ENCODE results near the gene NBAS.
"Not testable (repeated sequence)": the region's sequence is repeated elsewhere in the genome, so short reads cannot be mapped to it uniquely, and the experiment has no call there.

The NBAS gene

DNA sequence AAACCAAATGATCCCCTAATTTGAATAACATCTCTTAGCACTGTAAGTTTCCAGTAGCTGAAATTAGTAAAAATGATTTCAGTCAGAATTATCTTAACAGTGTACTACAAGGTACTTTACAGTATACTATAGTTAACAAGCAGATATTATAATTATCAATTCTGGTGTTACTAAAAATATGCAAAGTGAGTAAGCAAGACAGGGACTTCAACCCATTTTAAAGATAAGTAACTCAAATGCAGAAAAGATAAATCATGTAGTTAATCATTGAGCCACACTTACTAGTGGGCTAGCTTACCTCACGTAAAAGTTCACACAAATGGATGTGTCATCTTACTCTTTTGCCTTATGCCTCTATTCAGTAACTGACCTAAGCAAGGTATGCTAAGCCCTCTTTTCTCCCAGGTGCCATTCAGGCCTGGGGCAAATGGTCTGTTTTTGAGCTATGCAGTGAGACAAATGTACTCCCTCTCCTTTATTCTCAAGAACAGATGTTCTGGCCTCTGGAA lies 101.0 kb downstream of the NBAS start:
- no peak for DNase-seq (ENCODE audit: low spot score)

DNA sequence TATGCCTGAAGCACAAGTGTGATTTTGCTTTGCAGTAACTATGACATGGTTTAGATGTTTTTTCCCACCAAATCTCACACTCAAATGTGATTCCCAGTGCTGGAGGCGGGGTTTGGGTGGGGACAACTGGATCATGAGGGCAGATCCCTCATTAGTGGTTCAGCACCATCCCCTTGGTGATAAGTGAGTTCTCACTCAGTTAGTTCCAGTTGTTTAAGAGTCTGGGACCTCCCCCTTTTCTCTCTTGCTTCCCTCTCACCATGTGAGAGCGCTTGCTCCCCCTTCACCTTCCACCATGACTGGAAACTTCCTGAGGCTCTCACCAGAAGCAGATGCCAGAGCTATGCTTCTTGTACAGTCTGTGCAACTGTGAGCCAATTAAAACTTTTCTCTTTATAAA lies 102.9 kb downstream of the NBAS start:
- DNase-seq (ENCODE audit: low spot score), result no peak

DNA sequence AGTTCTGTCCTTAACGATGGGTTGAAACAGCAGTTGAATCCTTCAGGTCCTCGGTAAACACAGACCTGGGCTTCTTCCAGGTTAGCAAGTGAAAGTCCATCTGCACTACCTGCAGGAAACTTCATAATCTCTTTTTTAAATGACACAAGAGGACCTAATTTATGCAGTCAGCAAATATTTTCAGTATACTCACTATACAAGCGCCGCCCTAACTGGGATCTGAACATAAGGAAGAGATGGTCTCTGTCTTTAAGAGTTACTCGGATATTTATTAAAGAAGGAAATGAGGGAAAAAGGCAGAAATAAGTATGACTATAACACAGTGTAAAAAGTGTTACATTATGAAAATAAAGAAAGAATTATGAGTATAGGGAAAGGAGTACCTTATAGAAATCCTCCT lies 103.3 kb downstream of the NBAS start:
- no peak for DNase-seq (ENCODE audit: low spot score)

DNA sequence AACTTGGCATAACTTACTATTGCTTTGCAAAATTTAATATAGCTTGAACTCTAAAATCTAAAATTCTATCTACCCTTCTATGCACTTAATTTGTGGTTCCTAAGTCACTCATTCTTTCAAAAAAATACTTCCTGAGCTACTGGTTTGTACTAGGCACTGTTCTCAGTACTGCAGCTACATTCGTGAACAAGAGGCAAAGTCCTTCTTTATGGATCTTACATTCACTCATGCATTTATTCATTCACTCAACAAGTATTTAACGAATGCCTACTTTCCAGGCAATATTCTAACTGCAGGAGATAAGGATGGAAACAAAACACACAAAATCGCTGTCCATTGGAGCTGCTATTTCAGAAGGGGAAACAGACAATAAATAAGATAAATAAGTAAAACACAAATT lies 104.8 kb downstream of the NBAS start:
- no peak for DNase-seq (ENCODE audit: low spot score)

DNA sequence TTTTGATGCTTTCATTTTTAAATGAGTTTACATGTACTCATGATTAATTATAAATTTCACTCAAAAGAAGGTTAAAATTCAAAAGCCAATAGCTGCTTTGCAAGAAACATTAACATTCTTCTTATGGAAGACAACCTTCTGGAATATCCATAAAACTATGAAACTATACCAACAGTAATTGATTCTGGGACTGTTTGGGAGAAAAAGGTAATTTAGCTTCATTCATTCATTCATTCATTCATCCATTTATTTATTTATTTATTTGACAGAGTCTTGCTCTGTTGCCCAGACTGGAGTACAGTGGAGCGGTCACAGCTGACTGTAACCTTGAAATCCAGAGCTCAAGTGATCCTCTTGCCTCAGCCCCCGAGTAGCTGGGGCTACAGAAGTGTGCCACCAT lies 110.3 kb downstream of the NBAS start:
- DNase-seq (ENCODE audit: low spot score), result no peak

DNA sequence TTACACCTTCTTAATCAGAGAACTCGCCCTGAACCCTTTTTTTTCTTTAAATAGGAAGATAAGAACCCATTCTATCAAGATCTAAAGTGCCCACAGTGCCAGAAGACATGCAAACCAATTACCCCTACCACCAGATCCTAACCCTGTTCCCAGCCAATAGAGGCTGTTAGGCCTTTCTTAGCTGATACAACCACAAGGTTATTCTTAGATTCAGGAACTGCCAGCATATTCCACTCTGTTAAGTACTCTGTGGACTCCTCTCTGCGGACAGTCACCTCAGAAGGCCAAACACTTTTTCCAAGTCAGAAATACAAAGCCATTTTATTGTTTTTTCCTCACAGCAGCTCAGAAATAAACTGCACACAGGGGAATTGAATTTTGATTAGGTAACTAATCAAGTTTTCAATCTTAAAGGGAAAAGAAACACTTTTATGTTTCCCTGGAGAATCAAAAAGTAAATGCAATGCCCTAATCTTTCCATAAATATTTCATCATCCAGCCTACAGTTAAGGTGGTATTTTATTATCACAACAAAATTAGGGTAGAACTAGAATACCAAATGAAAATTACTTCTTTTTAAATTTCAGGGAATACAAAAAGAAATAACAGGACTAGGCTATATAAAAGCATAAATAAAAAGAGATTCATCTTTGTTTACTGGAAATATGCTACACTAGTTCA lies 111.4 kb downstream of the NBAS start:
- DNase-seq (ENCODE audit: low spot score), result no peak

DNA sequence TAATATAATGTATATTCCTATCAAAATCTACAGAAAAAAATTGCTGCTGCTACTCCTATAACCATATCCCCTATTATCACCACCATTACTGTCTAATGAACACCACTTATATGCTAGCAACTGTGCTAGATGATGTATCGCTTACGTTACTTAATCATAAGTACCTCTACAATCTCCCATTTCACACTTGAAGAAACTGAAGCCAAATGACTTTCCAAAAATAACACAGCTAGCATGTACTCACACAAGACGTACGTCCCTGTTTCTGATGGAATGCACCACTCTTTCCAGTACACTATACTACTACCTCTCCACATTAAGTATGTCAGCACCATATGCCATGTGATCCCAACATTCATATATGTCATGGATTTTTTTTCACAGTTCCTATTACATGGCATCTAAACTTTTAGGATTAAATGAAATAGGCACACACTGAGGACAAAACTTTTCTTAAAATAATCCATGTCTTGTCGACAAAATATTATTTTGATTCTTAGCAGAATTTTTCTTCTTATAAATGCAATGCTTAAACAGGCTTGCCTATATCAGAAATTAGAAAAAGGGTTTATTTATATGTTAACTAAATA lies 112.8 kb downstream of the NBAS start:
- DNase-seq (ENCODE audit: low spot score), result no peak

DNA sequence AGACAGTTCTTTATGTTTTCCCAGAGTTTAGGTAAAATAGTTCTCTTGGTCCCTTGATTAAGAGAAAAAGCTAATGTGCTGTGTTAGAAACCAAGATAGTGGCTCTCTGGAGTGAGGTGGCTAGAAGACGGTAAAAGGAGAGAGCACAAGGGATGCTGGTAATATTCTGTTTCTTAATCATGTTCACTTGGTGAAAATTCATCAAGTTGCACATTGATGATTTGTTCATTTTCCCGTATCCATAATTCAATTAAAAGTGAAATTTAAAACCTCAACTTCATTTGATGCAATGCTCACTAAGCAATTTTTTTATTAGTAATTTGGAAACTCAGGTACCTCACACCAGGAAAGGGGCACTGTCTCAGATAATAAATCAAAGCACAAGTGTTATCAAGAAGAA lies 113.8 kb downstream of the NBAS start:
- no peak for DNase-seq (ENCODE audit: low spot score)

DNA sequence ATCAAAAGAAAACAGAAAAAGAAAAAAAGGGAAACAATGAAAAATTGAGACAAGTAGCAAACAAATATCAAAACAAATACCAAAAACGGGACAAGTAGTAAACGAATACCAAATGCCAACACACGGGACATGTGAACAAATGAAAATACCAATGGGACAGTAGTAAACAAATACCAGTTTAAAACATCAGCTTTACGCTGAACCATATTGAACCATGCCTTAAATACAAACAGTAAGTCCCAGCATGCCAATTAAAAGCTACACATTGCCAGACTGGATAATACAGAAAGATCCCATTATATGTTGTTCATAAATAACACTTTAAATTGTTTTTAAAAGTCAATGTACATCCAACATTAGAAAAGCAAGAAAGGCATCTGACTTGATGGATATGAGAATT lies 114.2 kb downstream of the NBAS start:
- DNase-seq (ENCODE audit: low spot score), result no peak

DNA sequence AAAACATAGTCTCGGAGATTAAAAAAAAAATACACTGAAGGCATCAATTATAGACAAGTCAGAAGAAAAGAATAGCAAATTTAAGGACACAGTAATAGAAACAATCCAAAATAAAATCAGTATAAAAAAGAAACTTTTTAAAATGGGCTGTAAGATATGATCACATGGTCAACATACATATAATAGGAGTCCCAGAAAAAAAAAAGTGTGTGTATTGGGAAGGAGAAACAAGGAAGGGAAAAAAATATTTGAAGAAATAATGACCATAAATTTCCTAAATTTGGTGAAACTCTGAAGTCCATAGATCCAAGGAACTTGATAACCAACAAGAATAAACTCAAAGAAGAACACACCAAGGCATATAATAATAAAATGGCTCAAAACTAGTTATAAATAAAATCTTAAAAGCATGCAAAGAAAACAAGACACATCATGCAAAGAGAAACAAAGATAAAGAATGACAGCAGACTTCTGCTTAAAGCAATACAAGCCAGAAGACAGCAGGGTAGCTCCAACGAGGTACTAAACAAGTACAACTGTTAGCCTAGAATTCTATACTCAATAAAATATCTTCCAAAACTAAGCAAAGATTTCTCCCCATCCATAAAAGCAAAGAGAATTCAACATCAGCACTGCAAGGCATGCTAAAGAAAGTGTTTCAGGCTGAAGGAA lies 115.1 kb downstream of the NBAS start:
- DNase-seq (ENCODE audit: low spot score), result no peak

DNA sequence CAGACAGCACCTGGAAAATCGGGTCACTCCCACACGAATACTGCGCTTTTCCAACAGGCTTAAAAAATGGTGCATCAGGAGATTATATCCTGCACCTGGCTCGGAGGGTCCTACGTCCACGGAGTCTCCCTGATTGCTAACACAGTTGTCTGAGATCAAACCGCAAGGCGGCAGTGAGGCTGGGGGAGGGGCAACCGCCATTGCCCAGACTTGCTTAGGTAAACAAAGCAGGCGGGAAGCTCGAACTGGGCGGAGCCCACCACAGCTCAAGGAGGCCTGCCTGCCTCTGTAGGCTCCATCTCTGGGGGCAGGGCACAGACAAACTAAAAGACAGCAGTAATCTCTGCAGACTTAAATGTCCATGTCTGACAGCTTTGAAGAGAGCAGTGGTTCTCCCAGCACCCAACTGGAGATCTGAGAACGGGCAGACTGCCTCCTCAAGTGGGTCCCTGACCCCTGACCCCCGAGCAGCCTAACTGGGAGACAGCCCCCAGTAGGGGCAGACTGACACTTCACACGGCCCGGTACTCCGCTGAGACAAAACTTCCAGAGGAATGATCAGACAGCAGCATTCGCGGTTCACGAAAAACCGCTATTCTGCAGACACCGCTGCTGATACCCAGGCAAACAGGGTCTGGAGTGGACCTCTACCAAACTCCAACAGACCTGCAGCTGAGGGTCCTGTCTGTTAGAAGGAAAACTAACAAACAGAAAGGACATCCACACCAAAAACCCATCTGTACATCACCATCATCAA lies 121.2 kb downstream of the NBAS start:
- not testable (repeated sequence) for DNase-seq (ENCODE audit: low spot score)

DNA sequence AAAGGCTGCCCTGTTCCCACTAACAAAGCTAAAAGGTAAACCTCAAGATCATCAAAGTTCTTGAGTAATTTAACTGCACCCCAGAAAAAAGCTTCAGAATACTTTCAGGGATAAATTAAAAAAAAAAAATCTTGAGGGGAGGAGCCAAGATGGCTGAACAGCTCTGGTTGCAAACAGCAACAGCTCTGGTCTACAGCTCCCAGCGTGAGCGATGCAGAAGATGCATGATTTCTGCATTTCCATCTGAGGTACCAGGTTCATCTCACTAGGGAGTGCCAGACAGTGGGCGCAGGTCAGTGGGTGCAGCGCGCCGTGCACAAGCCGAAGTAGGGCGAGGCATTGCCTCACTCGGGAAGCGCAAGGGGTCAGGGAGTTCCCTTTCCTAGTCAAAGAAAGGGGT lies 121.8 kb downstream of the NBAS start:
- DNase-seq (ENCODE audit: low spot score), result not testable (repeated sequence)

DNA sequence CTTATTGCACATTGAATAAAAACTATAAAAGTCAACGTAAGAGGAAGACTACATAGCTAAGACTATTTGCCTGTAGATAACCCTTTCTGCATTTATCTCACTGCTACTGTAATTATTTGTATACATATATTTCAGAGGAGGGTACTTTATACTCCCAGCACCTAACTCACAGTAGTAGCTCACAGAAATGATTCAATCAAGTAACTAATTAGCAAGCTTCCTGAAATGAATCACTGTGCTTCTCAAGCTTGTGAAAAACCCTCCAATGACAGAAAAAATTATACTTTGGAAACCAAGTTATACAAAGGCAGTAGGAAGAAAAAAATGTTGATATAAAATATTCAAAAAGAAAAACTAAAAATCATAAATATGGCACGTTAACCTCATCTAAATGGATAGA lies 124.9 kb downstream of the NBAS start:
- no peak for DNase-seq (ENCODE audit: low spot score)

DNA sequence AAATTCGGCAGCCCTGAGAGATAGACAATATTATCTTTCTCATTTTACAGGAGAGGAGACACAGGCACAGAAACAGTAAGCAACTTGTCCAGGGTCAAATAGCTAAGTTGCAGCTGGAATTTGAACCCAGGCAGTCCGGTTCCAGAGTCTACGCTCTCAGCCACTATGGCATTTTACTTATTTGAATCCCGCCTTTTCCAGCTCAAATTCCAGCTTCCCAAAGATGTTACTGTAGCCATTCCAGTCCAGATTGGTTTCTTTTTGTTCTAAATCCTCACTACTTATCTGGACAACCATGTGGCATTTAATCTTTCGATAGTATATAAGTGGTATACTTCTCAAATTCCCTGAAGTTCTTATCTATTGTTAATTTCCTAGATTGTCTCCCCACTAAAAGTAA lies 125.7 kb downstream of the NBAS start:
- DNase-seq (ENCODE audit: low spot score), result no peak

DNA sequence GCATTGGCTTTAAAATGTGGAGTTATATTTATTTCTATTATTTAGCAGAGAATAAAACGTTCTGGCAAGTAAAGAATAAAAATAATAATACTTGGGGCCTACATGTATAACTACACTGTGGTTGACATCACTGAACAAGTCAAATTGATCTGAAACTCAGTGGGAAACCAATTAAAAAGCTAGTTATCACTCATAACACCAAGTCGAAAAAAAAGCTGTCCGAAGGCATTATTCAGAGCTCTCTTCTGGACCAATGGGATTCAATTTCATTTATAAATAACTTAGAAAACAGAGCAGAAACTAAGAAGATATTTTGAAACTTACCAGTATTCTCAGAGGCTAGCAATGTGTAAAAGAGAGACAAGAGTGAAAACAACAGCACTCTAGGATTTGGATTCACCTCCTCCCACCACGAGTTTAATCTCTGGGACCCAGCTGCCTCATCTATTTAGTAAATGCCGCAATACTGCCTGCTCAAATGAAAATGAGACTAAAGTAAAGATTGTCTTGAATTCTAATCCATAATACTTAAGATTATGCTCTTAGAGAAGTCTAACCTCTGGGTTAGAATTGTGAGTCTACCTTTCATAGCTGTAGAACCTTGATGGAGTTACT lies 128.4 kb downstream of the NBAS start:
- DNase-seq (ENCODE audit: low spot score), result no peak

DNA sequence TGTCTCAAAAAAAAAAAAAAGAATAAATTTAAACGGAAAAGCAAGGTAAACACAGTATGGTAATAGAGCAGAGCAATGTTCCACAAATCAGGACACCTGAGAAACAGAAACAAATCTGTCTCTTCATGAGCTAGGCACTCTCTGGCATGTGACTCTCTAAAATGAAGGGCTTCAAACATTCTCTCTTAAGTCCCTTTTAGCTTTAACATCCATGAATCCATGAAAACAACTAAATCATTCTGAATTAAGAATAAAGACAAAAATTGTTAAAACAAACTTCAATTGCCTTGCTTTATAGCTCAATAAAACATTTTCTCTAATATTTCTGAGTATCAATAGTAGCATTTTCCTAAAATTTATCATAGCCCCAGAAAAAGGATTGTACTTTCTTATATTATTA lies 132.1 kb downstream of the NBAS start:
- no peak for DNase-seq (ENCODE audit: low spot score)

DNA sequence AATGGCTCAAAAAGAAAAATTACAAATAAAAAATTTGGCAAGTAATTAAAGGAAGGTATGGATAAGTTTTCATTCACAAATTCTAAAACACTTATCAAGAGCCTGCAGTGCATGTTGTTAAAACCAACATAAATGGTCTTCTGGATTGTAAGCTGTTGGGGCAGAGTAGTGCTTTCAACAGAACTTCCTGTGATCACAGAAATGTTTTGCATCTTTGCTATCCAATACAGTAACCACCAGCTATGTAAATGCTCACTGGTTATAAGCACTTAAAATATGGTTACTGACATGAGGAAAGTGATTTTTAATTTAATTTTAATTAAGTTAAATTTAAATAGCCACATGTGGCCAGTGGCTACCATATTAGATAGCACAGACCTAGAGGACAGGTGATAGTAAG lies 133.1 kb downstream of the NBAS start:
- DNase-seq (ENCODE audit: low spot score), result no peak

DNA sequence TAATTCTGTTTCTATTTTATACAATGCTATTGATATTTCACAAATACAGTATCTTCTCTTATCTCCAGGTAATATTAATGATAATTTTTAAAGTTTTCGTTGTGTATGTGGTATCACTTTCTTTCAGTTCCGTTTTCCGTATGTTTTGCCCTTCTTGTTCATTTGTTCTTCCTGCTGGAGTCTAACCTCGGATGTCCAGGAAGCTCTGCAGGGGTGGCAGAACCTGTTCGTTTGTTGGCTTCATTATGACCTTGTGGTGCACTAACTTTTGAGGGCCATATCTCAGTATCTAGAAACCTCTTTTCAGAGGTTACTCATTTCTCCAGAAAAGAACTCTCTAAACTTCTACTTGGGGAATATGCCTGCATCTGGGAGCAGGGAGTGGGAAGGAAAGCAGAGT lies 134.5 kb downstream of the NBAS start:
- no peak for DNase-seq (ENCODE audit: low spot score)

DNA sequence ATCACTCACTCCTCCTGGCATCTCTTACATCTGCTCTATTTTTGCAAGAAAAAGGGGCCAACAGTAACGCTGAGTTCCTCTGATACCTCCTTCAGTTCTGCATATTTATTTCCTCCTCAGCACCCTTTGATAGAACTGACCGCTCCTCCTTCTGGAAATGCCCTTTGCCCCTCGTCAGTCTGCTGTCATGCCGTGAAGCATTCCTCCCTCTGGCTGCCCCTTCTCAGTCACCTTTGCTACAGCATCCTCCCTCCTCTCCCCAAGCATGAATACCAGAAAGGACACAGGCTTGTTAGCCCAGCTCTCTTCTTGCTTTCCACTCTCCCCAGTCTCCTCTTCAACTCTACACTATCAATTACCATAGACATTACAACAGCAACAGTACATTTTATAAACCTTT lies 135.4 kb downstream of the NBAS start:
- DNase-seq (ENCODE audit: low spot score), result no peak

DNA sequence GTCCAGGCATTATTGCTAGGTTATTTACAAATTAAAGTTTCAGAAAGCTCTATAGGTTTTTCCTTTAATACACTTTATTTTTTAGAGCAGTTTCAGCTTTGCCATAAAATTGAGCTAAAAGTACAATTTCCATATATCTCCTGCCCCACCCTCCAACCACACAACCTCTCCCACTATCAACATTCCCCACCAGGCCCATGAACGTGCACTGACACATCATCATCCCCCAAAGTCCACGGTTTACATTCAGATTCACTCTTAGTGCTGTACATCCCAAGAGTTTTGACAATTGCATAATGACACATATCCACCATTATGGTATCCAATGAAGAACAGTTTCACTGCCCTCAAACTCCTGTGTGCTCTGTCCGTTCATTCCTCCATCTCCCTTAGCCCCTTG lies 139.4 kb downstream of the NBAS start:
- DNase-seq (ENCODE audit: low spot score), result no peak

DNA sequence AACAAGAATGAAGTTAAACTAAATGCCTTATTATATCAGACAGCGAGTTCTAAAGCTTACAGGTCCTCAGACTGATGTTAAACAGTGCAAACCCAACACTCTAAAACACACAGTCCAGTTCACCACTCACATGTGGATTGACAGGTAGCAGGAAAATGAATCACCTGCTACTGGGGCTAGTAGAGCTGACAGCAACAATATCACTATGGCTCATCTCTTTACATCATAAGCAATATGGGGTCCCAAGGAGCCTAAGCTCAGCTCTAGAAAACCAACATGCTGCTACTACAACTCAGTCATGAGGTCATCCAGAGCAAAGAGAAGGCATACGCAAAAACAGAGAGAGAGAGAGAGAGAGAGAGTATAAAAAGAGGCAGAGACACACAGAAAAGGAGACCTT lies 145.4 kb downstream of the NBAS start:
- DNase-seq (ENCODE audit: low spot score), result no peak

DNA sequence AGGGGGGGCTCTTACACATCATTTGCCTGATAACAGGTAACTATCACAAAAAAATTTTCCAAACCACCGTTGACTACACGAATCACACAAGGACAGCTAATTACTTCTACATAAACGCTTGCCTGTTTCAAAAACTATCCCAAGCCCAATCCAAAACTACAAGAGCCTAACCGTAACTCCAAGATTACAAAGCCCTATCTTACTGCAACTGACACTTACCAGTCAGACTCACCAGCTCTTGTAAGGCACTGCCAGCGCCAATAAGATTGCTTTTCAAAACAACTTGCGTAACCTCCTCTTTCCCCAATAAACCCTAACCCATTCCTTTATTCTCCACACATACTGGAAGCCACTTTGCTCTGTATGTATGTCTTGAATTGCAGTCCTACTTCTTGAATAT lies 148.4 kb downstream of the NBAS start:
- DNase-seq (ENCODE audit: low spot score), result no peak

Data from hepatic stellate cell (primary cell).